GM21390 (cell line): Measurements from ENCODE around the gene TRIM32.

Source experiments
- ATAC-seq: cut with Tn5 transposase; IDR thresholded peaks from one replicate; pipeline ENCODE4 v1.9.1; 2021; ENCODE audit not compliant: unreplicated experiment

Gene TRIM32, protein sequence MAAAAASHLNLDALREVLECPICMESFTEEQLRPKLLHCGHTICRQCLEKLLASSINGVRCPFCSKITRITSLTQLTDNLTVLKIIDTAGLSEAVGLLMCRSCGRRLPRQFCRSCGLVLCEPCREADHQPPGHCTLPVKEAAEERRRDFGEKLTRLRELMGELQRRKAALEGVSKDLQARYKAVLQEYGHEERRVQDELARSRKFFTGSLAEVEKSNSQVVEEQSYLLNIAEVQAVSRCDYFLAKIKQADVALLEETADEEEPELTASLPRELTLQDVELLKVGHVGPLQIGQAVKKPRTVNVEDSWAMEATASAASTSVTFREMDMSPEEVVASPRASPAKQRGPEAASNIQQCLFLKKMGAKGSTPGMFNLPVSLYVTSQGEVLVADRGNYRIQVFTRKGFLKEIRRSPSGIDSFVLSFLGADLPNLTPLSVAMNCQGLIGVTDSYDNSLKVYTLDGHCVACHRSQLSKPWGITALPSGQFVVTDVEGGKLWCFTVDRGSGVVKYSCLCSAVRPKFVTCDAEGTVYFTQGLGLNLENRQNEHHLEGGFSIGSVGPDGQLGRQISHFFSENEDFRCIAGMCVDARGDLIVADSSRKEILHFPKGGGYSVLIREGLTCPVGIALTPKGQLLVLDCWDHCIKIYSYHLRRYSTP

GRCh38 chr9:116687074-116687753, at the start of gene TRIM32:
TSS of gene TRIM32 (plus strand) at chr9:116687305. CDS start at chr9:116697743, 10,438 bp downstream.
- ATAC-seq: peak; percentile 98

GRCh38 chr9:116639251-116639741, 47.8 kb upstream of the TRIM32 start:
- no peak for ATAC-seq

- ATAC-seq: no peak
Measured at GRCh38 chr9:116641292-116642059, 45.6 kb upstream of the TRIM32 start.

DNA sequence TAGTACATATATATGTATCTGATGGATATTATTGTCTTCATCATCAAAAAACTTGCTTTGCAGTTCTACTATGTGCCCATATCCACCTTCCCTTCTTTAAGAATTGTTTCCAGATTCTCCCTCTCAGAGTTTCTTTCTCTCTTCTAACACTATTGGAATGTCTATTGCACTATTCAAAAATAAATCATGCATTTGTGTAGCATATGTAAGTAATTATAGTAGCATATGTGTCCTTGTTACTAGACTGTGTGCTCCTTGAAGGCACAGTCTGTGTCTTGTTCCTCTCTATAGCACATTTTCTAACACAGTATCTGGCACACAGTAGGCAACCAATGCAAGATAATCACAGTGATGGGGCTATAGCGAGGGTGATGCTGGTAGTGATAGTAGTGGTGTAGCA, 43.4 kb upstream of the TRIM32 start:
- ATAC-seq: no peak

GRCh38 chr9:116644091-116644688, 42.9 kb upstream of the TRIM32 start:
- ATAC-seq: no peak

- ATAC-seq: peak; percentile 70
Measured at GRCh38 chr9:116646661-116647514, 40.2 kb upstream of the TRIM32 start.

DNA sequence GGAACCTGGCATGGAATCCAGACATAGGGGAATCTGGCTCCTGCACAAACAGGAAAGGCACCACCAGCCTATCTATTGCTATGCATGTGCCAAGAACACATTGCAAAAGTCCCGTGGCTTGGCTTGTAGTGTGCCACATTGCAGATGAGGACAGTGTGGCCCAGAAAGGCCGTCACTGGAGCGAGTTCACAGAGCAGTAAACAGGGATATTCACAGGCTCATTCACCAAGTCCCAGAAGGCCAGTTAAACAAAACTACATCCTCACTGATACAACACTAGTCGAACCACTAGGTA, 39.6 kb upstream of the TRIM32 start:
- peak; percentile 13 for ATAC-seq

DNA sequence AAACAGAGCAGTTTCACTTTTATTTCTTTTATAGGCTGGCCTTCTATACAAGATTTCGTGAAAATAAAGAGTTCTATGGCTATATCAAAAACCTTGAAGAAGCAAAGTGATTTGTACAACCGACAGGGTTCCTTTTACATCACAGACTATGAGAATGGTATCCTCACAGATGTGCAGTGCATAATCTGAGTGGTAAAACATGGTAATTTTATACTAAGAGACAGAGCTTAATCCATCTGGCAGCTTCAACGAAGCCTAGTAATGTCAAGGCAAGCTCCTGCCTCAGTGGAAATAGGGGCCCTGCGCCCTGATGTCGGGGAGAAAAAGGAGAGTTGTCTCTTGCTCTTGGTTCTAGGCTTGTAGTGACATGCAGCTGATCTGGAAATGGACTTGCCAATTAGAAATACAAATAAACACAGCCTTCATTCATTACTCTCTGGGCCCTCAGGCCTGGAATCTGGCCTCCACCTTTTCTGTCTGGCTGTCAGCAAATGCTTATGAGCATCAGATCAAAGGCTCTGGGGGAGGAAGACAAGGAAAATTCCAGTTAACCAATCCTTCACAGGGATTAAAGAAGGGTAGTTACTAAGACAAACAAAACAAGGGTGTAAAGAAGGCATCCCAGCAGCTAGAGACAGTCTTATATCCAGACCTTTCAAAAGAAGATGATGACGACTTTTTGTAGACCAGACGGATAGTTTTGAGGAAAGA, 33.6 kb upstream of the TRIM32 start:
- no peak for ATAC-seq

DNA sequence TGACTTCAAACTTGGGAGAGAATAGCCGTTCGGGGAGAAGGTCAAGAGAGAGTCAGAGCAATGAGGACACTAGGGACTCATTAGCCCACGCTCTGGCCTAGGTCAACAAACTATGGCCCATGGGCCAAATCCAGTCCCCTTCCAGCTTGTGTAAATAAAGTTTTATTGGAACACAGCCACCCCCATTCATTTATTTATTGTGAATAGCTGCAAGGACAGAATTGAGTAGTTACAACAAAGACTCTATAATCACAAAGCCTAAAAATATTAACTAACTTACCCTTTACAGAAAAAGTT, 33.1 kb upstream of the TRIM32 start:
- ATAC-seq: no peak

GRCh38 chr9:116656501-116656971, 30.6 kb upstream of the TRIM32 start:
- no peak for ATAC-seq

DNA sequence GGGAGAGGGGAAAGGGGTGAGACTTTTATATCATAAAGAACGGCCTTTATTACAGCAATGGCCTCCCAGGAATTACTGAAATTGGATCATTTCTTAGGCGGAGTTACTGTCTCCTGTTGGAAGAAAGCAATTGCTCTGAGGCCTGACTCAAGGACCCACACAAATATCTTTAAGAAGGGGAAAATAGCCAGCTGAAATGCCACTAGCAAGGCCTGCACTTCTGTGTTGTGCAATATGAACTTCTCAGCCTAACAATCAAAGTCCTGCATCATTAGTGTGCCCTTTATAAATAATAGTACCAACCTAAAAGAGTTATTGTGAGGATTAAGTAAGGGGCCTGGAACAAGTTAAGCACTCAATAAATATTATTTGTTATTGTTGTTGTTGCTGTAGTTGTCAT, 30.1 kb upstream of the TRIM32 start:
- ATAC-seq: no peak

DNA sequence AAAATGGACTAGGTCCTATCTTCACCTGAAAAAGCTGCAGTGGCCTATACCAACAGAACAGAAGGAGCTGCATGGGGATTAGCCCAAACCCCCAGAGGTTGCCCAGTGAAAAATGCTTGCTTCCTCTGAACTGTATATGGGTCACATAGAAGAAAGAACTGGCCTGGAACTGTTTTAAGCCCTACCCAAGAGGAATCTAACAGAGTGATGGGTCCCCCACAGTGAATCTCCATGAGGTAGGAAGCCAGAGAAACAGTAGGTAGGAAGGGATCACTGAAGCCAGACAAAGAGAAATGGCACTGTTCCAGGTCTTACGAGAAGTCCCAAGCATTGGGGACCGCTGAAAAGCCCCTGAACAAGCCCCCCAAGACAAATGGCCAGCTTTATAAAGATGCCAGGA, 28.8 kb upstream of the TRIM32 start:
- ATAC-seq: no peak

GRCh38 chr9:116661037-116661954, 25.8 kb upstream of the TRIM32 start:
- ATAC-seq: peak; percentile 94

- ATAC-seq: no peak
Measured at GRCh38 chr9:116662646-116663310, 24.3 kb upstream of the TRIM32 start.

- ATAC-seq: no peak
Measured at GRCh38 chr9:116663581-116663980, 23.5 kb upstream of the TRIM32 start.

GRCh38 chr9:116668970-116669695, 18.0 kb upstream of the TRIM32 start:
- no peak for ATAC-seq

DNA sequence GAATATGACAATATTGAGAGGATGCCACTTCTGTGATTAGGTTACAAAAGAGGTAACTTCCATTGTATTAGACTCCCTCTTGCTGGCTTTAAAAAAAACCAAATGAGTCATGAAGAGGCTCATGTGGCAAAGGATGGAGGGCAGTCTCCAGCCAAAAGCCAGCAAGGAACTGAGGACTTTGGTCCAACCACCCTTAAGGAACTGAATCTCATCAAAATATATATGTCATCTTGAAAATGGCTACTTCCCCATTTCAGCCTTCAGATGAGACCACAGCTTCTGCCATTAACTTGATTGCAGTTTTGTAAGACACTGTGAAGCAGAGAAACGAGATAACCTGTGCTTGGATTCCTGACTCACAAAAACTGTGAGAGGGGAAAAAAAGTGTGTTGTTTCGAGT, 15.5 kb upstream of the TRIM32 start:
- no peak for ATAC-seq
